Endothelial cell of umbilical vein (primary cell): ENCODE measurements around the gene SLC22A23. TPM values are rescaled to one million over a fixed set of nuclear protein-coding genes. Genes with fewer than 3 reads are reported as not detected.

Source experiments
- BruUV-seq: library from RNA; stranded (reverse); fragments of 400-500 nt; replicated peaks from 2 replicates; lab custom pipeline; 2021; lab: Mats Ljungman, UMichigan
- CTCF ChIA-PET: fragments of 300-600, 350-600 bp; sonication (Branson Sonifier 250); formaldehyde crosslinking; loops from one replicate; lab custom pipeline; 2021; ENCODE audit warnings: antibody characterized with exemption, inconsistent platforms; lab: Charles Lee
- POLR2A ChIA-PET: fragments of 300-600, 350-600 bp; sonication (Branson Sonifier 250); formaldehyde crosslinking; loops from one replicate; lab custom pipeline; 2021; ENCODE audit warnings: antibody characterized with exemption, inconsistent platforms; lab: Charles Lee
- DNase-seq: peaks from one replicate; pipeline ENCODE4 v3.0.0-alpha.2; 2011; ENCODE audit warnings: low read depth, low spot score
- FAIRE-seq: peaks from 2 replicates; lab custom pipeline; 2011; peaks lifted over from hg19 to GRCh38; lab: Jason Lieb, UNC
- H2AFZ ChIP-seq: 2 replicates; pipeline ENCODE4 v1.6.0; 2012; ENCODE audit warnings: low read depth, low read length, control low read depth, inconsistent platforms
- H3K27ac ChIP-seq: 2 replicates; pipeline ENCODE4 v1.5.1; 2011; ENCODE audit warnings: low read depth, mild to moderate bottlenecking, control low read depth, low read length, moderate library complexity; ENCODE audit not compliant: insufficient read depth
- H3K27me3 ChIP-seq, 2 experiments: 2 replicates each; pipeline versions ENCODE4 v1.6.0 to v1.6.1; 2011; ENCODE audit warnings: low read length in 2 of 2, mixed read lengths in 1 of 2; ENCODE audit not compliant: control insufficient read depth in 2 of 2, insufficient read depth in 2 of 2
- H3K36me3 ChIP-seq, 2 experiments: 2 replicates in 1 of 2; 3 replicates in 1 of 2; pipeline ENCODE4 v1.5.1; 2011; ENCODE audit warnings: low read length in 2 of 2, mild to moderate bottlenecking in 1 of 2, moderate library complexity in 1 of 2; ENCODE audit not compliant: control insufficient read depth in 2 of 2, insufficient read depth in 2 of 2; ENCODE audit errors: extremely low read depth in 1 of 2
- H3K4me1 ChIP-seq: 3 replicates; pipeline ENCODE4 v1.5.1; 2011; ENCODE audit warnings: mild to moderate bottlenecking, low read length; ENCODE audit not compliant: control insufficient read depth, insufficient read depth; ENCODE audit errors: extremely low read depth
- H3K4me2 ChIP-seq: 2 replicates; pipeline ENCODE4 v1.6.1; 2011; ENCODE audit warnings: low read length, control low read depth, mixed read lengths; ENCODE audit not compliant: insufficient read depth
- H3K4me3 ChIP-seq, 3 experiments: fragments of 200-600 bp in 1 of 3; sonication (generic), shearing (Covaris generic) in 1 of 3; replicated peaks in 1 of 3; 2 replicates each; pipeline ENCODE4 v1.5.1; 2011 to 2016; ENCODE audit warnings: control low read depth in 3 of 3, low read length in 3 of 3, mild to moderate bottlenecking in 2 of 3, inconsistent platforms in 1 of 3, low read depth in 1 of 3, moderate library complexity in 1 of 3; ENCODE audit not compliant: insufficient read depth in 1 of 3
- H3K79me2 ChIP-seq: 2 replicates; pipeline ENCODE4 v1.6.0; 2012; ENCODE audit warnings: low read length, inconsistent platforms; ENCODE audit not compliant: control insufficient read depth, insufficient read depth
- H3K9ac ChIP-seq: replicated peaks from 2 replicates; pipeline ENCODE3; 2011; ENCODE audit warnings: low read length, control low read depth; ENCODE audit not compliant: insufficient read depth; ENCODE audit errors: extremely low read depth
- H3K9me1 ChIP-seq: replicated peaks from 3 replicates; pipeline ENCODE4 v1.6.0; 2011; ENCODE audit warnings: mild to moderate bottlenecking, low read length; ENCODE audit not compliant: control insufficient read depth, insufficient read depth; ENCODE audit errors: extremely low read depth
- H3K9me3 ChIP-seq: replicated peaks from 2 replicates; pipeline ENCODE4 v1.5.1; 2012; ENCODE audit warnings: low read length, inconsistent platforms; ENCODE audit not compliant: control insufficient read depth, insufficient read depth
- H4K20me1 ChIP-seq: replicated peaks from 2 replicates; pipeline ENCODE3; 2011; ENCODE audit warnings: mild to moderate bottlenecking, low read length; ENCODE audit not compliant: control insufficient read depth, insufficient read depth; ENCODE audit errors: extremely low read depth
- CTCF ChIP-seq, 2 donors: IDR thresholded peaks; 1 replicate in 1 of 2; 2 replicates in 1 of 2; pipeline ENCODE4 v1.5.1; 2011; ENCODE audit warnings: low read length in 2 of 2, mild to moderate bottlenecking in 2 of 2, moderate library complexity in 2 of 2, control low read depth in 1 of 2, inconsistent platforms in 1 of 2, low read depth in 1 of 2; ENCODE audit not compliant: insufficient read depth in 1 of 2; ENCODE audit errors: extremely low read depth in 1 of 2
- EZH2 ChIP-seq: IDR thresholded peaks from 2 replicates; pipeline ENCODE4 v1.6.1; 2012; ENCODE audit warnings: borderline replicate concordance, low read depth, mild to moderate bottlenecking, moderate library complexity, low read length, inconsistent platforms; ENCODE audit not compliant: severe bottlenecking
- FOS ChIP-seq: IDR thresholded peaks from 2 replicates; pipeline ENCODE4 v1.6.1; 2011; ENCODE audit warnings: mild to moderate bottlenecking, low read length, moderate library complexity, borderline replicate concordance; ENCODE audit not compliant: insufficient read depth
- GATA2 ChIP-seq: IDR thresholded peaks from 2 replicates; pipeline ENCODE4 v1.7.0; 2011; ENCODE audit warnings: low read depth, mild to moderate bottlenecking, moderate library complexity, mixed read lengths, low read length; ENCODE audit not compliant: insufficient read length, insufficient read depth
- JUN ChIP-seq: IDR thresholded peaks from 2 replicates; pipeline ENCODE4 v1.6.1; 2011; ENCODE audit warnings: borderline replicate concordance, low read depth; ENCODE audit not compliant: insufficient read length, insufficient read depth
- MYC ChIP-seq: IDR thresholded peaks from one replicate; pipeline ENCODE4 v1.6.1; 2011; ENCODE audit warnings: mild to moderate bottlenecking, low read depth, low read length
- dilution Hi-C: fragments of 300-500 bp; cut with MboI; formaldehyde crosslinking; loops from one replicate; pipeline ENCODE4 v1.15.0; 2019; ENCODE audit warnings: low sequenced_read_pairs; ENCODE audit not compliant: extremely low pct_ligation_motif_present
- intact Hi-C: fragments of 100-400 bp; cut with micrococcal nuclease; formaldehyde crosslinking; loops from one replicate; pipeline ENCODE4 v1.10.0; 2022
- polyA plus RNA-seq, 4 experiments: library from polyadenylated mRNA; depleted of rRNA in 3 of 4; stranded (reverse) in 3 of 4; unstranded in 1 of 4; fragments of >200 nt; gene quantifications; 2 replicates each; pipeline versions ENCODE4 v1.2.1 to v1.2.3, GENCODE V29; 2011 to 2012; ENCODE audit warnings: missing spikeins in 1 of 4
- total RNA-seq: library from RNA; stranded (reverse); gene quantifications from 2 replicates; pipeline ENCODE4 v1.2.3, GENCODE V29; 2021
- TF ChIP-seq, protein P1 (sequence below): IDR thresholded peaks from 2 replicates; pipeline ENCODE4 v1.6.1; 2011; ENCODE audit not compliant: insufficient read depth, insufficient read length

The SLC22A23 gene
- total and polyA plus RNA-seq, 2 donors (not counting 3 experiments of a cell fraction or from before 2014, with no cell fraction given) = 4.2 to 14.3 TPM

GRCh38 chr6:3393836-3394202 is 63.0 kb downstream of the SLC22A23 start:
- no peak overlapping the region for H3K9ac ChIP-seq
- H3K4me2 ChIP-seq = no peak overlapping the region
- no peaks in the 10 kb centered on the region for H3K9me1 ChIP-seq
- H2AFZ ChIP-seq = no peak overlapping the region
- no peak overlapping the region for H3K4me3 ChIP-seq
- no peak for DNase-seq
- H4K20me1 ChIP-seq = no peaks in the 10 kb centered on the region
- TF ChIP-seq EZH2 = no peak
- ChIA-PET CTCF (no interaction called here), POLR2A (no interaction called here)
- no peaks in the 10 kb centered on the region for H3K9me3 ChIP-seq
- H3K27ac ChIP-seq = no peak overlapping the region
- dilution Hi-C loops = no loop called here
- BruUV-seq = no TSS peak
- H3K27me3 ChIP-seq = no peaks in the 10 kb centered on the region
- H3K4me1 ChIP-seq = no peaks in the 10 kb centered on the region
- H3K36me3 ChIP-seq = no peaks in the 10 kb centered on the region
- intact Hi-C loops = no loop called here
- H3K79me2 ChIP-seq = no peaks in the 10 kb centered on the region
- no peak for FAIRE-seq

DNA sequence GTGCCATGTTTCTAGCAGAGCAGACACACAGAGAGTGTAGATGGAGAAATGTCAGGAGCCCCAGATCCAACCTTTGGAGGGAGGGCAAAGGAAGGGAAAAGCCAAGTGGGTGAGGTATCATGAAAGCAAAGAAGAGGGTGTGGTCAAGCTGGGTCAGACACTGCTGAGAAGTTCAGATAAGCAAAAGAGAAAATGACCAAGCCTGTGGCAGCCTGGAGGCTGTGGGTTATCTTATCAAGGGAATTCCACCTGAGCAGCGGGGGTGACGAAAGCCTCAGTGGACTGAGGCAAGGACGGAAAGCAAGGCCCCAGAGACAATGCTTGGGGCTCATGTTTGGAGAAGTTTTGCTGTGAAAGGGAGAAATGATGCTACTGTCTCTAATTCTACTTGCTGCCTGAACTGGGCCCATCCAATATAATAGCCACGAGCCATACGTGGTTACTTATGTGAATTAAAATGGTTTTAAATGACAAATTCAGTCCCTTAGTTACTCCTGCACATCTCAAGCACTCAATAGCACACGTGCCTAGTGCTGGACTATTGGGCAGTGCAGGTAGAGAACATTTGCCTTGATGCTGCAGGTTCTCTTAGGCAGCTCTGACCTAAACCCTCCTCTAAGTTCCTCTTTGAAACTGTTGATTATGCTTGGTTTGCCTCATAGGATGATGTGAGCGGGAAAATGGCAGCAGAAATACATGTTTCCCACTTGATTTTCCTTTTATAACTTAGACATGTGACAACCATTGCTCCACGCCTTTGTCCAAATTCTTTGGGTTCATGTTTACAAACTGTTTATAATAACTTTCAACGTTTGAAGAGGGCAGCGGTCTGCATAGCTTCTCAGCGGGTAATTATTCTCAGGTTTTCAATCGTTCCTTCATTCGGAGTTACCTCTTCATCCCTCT is 63.7 kb downstream of the SLC22A23 start:
- TF ChIP-seq, protein P1, sequence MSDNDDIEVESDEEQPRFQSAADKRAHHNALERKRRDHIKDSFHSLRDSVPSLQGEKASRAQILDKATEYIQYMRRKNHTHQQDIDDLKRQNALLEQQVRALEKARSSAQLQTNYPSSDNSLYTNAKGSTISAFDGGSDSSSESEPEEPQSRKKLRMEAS = no peak
- TF ChIP-seq CTCF (IDR thresholded peaks at IDR 0.05; ENCODE audit: extremely low read depth in 1 of 2, insufficient read depth in 1 of 2, low read depth in 1 of 2, low read length in 2 of 2) (no peak), MYC (no peak), GATA2 (no peak), FOS (no peak), JUN (no peak)
- Histone ChIP-seq H3K9ac (no peak overlapping the region), H4K20me1 (no peaks in the 10 kb centered on the region), H2AFZ (no peak overlapping the region), H3K79me2 (no peaks in the 10 kb centered on the region), H3K4me3 (no peak overlapping the region), H3K9me3 (no peaks in the 10 kb centered on the region), H3K27ac (no peak overlapping the region), H3K36me3 (no peaks in the 10 kb centered on the region), H3K4me1 (no peaks in the 10 kb centered on the region), H3K9me1 (no peaks in the 10 kb centered on the region), H3K4me2 (no peak overlapping the region), H3K27me3 (no peaks in the 10 kb centered on the region)
- BruUV-seq = no TSS peak
- DNase-seq (no peak), FAIRE-seq (no peak)
- intact Hi-C loops (no loop called here), dilution Hi-C loops (no loop called here)
- POLR2A ChIA-PET = no interaction called here
- CTCF ChIA-PET = no interaction called here
